Esophagus muscularis mucosa (tissue), 4 donors: ENCODE data around the gene TMEM17.

ENCODE experiments used
- EP300 ChIP-seq: sonication (generic); formaldehyde crosslinking; IDR thresholded peaks from one replicate; pipeline ENCODE4 v1.6.1; 2017; ENCODE audit warnings: antibody characterized with exemption
- POLR2A ChIP-seq: fragments of 450-650 bp; IDR thresholded peaks from one replicate; pipeline ENCODE4 v1.6.1; 2017; ENCODE audit warnings: antibody characterized with exemption, moderate library complexity, mild to moderate bottlenecking, low read depth
- POLR2AphosphoS5 ChIP-seq, 2 donors: sonication (generic); formaldehyde crosslinking; IDR thresholded peaks; one replicate each; pipeline ENCODE4 v1.6.1; 2017; ENCODE audit warnings: antibody characterized with exemption in 2 of 2
- TF ChIP-seq, protein P1 (sequence below), 3 experiments: fragments of 200-600 bp in 2 of 3; fragments of 450-650 bp in 1 of 3; sonication (generic) in 2 of 3; IDR thresholded peaks; one replicate each; pipeline ENCODE4 v1.5.1; 2017 to 2019; ENCODE audit warnings: antibody characterized with exemption in 3 of 3, mild to moderate bottlenecking in 2 of 3, moderate library complexity in 1 of 3

DNA sequence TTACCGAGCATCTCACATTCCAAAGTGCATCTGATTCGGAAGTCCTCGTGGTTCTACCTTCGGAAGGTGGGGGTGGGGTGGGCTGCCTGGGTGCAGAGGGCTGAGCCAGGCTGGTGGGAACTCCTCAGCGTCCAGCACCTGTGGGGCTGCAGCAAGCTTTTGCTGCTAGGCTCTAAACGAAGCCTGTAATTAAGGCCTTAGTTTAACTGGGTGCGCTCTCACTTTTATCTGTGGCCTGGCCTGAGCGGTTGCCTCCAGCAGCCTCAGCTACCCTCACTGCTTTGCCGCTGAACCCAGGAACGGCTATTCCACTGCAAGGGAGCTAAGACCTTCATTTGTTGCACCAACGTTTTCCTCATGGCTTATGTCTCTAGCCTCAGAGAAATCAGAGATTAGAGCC, 48.4 kb downstream of the TMEM17 start:
- TF ChIP-seq, protein P1, sequence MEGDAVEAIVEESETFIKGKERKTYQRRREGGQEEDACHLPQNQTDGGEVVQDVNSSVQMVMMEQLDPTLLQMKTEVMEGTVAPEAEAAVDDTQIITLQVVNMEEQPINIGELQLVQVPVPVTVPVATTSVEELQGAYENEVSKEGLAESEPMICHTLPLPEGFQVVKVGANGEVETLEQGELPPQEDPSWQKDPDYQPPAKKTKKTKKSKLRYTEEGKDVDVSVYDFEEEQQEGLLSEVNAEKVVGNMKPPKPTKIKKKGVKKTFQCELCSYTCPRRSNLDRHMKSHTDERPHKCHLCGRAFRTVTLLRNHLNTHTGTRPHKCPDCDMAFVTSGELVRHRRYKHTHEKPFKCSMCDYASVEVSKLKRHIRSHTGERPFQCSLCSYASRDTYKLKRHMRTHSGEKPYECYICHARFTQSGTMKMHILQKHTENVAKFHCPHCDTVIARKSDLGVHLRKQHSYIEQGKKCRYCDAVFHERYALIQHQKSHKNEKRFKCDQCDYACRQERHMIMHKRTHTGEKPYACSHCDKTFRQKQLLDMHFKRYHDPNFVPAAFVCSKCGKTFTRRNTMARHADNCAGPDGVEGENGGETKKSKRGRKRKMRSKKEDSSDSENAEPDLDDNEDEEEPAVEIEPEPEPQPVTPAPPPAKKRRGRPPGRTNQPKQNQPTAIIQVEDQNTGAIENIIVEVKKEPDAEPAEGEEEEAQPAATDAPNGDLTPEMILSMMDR (IDR thresholded peaks at IDR 0.05) = no peak
- TF ChIP-seq POLR2A = no peak
- no peak for TF ChIP-seq POLR2AphosphoS5 (IDR thresholded peaks at IDR 0.05)
- TF ChIP-seq EP300 = no peak
